ENCODE measurements around the gene FCER2.

The FCER2 gene

GRCh38 chr19:7725791-7726190, 23.9 kb upstream of the FCER2 start:
- Histone ChIP-seq H3K9me2 (replicated peaks; ENCODE audit: control insufficient read depth, low read length) (no peaks in the 10 kb centered on the region), H3K27me3 (ENCODE audit: control insufficient read depth, low read length) (peaks cover 18% of the 10 kb centered on the region), H3K79me2 (ENCODE audit: control insufficient read depth, low read length) (no peaks in the 10 kb centered on the region), H3K4me2 (ENCODE audit: low read length) (no peak overlapping the region), H3F3A (ENCODE audit: control insufficient read depth, insufficient read depth) (no peaks in the 10 kb centered on the region), H3K4me3 (ENCODE audit: low read length) (no peak overlapping the region), H3K36me3 (ENCODE audit: control insufficient read depth, low read length) (no peaks in the 10 kb centered on the region), H3K4me1 (ENCODE audit: control insufficient read depth, low read length) (no peaks in the 10 kb centered on the region), H4K20me1 (ENCODE audit: control insufficient read depth, insufficient read depth, low read depth, low read length) (no peaks in the 10 kb centered on the region), H3K27ac (ENCODE audit: low read depth, low read length) (no peak overlapping the region), H3K9me3 (ENCODE audit: control insufficient read depth, insufficient read depth, low read length) (no peaks in the 10 kb centered on the region)
- TF ChIP-seq, protein P1, sequence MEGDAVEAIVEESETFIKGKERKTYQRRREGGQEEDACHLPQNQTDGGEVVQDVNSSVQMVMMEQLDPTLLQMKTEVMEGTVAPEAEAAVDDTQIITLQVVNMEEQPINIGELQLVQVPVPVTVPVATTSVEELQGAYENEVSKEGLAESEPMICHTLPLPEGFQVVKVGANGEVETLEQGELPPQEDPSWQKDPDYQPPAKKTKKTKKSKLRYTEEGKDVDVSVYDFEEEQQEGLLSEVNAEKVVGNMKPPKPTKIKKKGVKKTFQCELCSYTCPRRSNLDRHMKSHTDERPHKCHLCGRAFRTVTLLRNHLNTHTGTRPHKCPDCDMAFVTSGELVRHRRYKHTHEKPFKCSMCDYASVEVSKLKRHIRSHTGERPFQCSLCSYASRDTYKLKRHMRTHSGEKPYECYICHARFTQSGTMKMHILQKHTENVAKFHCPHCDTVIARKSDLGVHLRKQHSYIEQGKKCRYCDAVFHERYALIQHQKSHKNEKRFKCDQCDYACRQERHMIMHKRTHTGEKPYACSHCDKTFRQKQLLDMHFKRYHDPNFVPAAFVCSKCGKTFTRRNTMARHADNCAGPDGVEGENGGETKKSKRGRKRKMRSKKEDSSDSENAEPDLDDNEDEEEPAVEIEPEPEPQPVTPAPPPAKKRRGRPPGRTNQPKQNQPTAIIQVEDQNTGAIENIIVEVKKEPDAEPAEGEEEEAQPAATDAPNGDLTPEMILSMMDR (IDR thresholded peaks at IDR 0.05; ENCODE audit: low read depth, low read length, poor library complexity, severe bottlenecking), result no peak
- no peak for TF ChIP-seq EZH2phosphoT487 (IDR thresholded peaks at IDR 0.05; ENCODE audit: borderline replicate concordance, low read length)

- H3K9me3 ChIP-seq (ENCODE audit: control insufficient read depth, insufficient read depth, low read length), result no peaks in the 10 kb centered on the region
- H3F3A ChIP-seq (ENCODE audit: control insufficient read depth, insufficient read depth), result no peaks in the 10 kb centered on the region
- TF ChIP-seq, protein P1 (IDR thresholded peaks at IDR 0.05; ENCODE audit: low read depth, low read length, poor library complexity, severe bottlenecking), result no peak
- TF ChIP-seq EZH2phosphoT487 (IDR thresholded peaks at IDR 0.05; ENCODE audit: borderline replicate concordance, low read length), result no peak
- no peak overlapping the region for H3K4me3 ChIP-seq (ENCODE audit: low read length)
- H3K79me2 ChIP-seq (ENCODE audit: control insufficient read depth, low read length), result no peaks in the 10 kb centered on the region
- peaks cover 6% of the 10 kb centered on the region for H3K4me1 ChIP-seq (ENCODE audit: control insufficient read depth, low read length)
- H3K36me3 ChIP-seq (ENCODE audit: control insufficient read depth, low read length), result no peaks in the 10 kb centered on the region
- no peak overlapping the region for H3K27ac ChIP-seq (ENCODE audit: low read depth, low read length)
- H3K4me2 ChIP-seq (ENCODE audit: low read length), result no peak overlapping the region
- no peaks in the 10 kb centered on the region for H4K20me1 ChIP-seq (ENCODE audit: control insufficient read depth, insufficient read depth, low read depth, low read length)
- no peaks in the 10 kb centered on the region for H3K9me2 ChIP-seq (replicated peaks; ENCODE audit: control insufficient read depth, low read length)
- H3K27me3 ChIP-seq (ENCODE audit: control insufficient read depth, low read length), result peaks cover 8% of the 10 kb centered on the region
Observed at GRCh38 chr19:7722231-7722651, 20.3 kb upstream of the FCER2 start.

DNA sequence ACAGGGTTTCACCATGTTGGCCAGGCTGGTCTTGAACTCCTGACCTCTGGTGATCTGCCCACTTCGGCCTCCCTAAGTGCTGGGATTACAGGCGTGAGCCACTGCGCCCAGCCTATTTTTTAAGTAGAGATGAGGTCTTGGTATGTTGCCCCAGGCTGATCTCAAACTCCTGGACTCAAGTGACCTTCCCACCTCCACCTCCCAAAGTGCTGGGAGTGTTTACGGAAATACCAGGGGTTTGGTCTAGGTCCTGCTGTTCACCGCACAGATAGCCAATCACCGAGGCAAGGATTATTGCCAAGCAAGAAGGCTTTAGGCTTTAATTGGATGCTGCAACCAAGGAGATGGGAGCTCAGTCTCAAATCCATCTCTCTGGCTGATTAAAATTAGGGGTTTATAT, 18.4 kb upstream of the FCER2 start:
- Histone ChIP-seq H3F3A (ENCODE audit: control insufficient read depth, insufficient read depth) (no peaks in the 10 kb centered on the region), H3K4me3 (ENCODE audit: low read length) (no peak overlapping the region), H3K4me2 (ENCODE audit: low read length) (no peak overlapping the region), H4K20me1 (ENCODE audit: control insufficient read depth, insufficient read depth, low read depth, low read length) (no peaks in the 10 kb centered on the region), H3K27ac (ENCODE audit: low read depth, low read length) (no peak overlapping the region), H3K36me3 (ENCODE audit: control insufficient read depth, low read length) (no peaks in the 10 kb centered on the region), H3K27me3 (ENCODE audit: control insufficient read depth, low read length) (peaks cover 16% of the 10 kb centered on the region), H3K79me2 (ENCODE audit: control insufficient read depth, low read length) (no peaks in the 10 kb centered on the region), H3K4me1 (ENCODE audit: control insufficient read depth, low read length) (peaks cover 6% of the 10 kb centered on the region), H3K9me3 (ENCODE audit: control insufficient read depth, insufficient read depth, low read length) (no peaks in the 10 kb centered on the region), H3K9me2 (replicated peaks; ENCODE audit: control insufficient read depth, low read length) (no peaks in the 10 kb centered on the region)
- no peak for TF ChIP-seq EZH2phosphoT487 (IDR thresholded peaks at IDR 0.05; ENCODE audit: borderline replicate concordance, low read length)
- TF ChIP-seq, protein P1 (IDR thresholded peaks at IDR 0.05; ENCODE audit: low read depth, low read length, poor library complexity, severe bottlenecking), result no peak

DNA sequence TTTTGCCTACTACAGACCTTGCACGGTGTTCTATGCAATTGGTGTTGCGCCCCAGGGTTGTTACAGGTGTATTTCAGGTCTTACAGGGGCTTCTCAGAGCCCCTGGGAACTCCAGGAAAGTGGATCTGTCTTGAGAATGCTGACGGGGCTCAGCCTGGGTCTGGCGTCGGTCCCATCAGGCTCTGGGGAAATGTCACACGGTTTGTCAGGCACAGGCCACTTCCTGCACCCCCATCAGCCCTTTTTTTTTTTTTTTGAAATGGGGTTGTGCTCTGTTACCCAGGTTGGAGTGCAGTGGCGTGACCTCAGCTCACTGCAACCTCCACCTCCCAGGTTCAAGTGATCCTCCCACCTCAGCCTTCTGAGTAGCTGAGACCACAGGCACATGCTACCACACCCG, 16.7 kb upstream of the FCER2 start:
- H3F3A ChIP-seq (ENCODE audit: control insufficient read depth, insufficient read depth), result no peaks in the 10 kb centered on the region
- peaks cover 9% of the 10 kb centered on the region for H3K4me1 ChIP-seq (ENCODE audit: control insufficient read depth, low read length)
- H4K20me1 ChIP-seq (ENCODE audit: control insufficient read depth, insufficient read depth, low read depth, low read length), result no peaks in the 10 kb centered on the region
- H3K4me3 ChIP-seq (ENCODE audit: low read length), result no peak overlapping the region
- H3K9me3 ChIP-seq (ENCODE audit: control insufficient read depth, insufficient read depth, low read length), result no peaks in the 10 kb centered on the region
- no peaks in the 10 kb centered on the region for H3K79me2 ChIP-seq (ENCODE audit: control insufficient read depth, low read length)
- H3K9me2 ChIP-seq (replicated peaks; ENCODE audit: control insufficient read depth, low read length), result no peaks in the 10 kb centered on the region
- no peak overlapping the region for H3K4me2 ChIP-seq (ENCODE audit: low read length)
- TF ChIP-seq EZH2phosphoT487 (IDR thresholded peaks at IDR 0.05; ENCODE audit: borderline replicate concordance, low read length), result no peak
- TF ChIP-seq, protein P1 (IDR thresholded peaks at IDR 0.05; ENCODE audit: low read depth, low read length, poor library complexity, severe bottlenecking), result no peak
- H3K27me3 ChIP-seq (ENCODE audit: control insufficient read depth, low read length), result peaks cover 19% of the 10 kb centered on the region
- H3K36me3 ChIP-seq (ENCODE audit: control insufficient read depth, low read length), result no peaks in the 10 kb centered on the region
- no peak overlapping the region for H3K27ac ChIP-seq (ENCODE audit: low read depth, low read length)
